PC-3 (cell line): ENCODE measurements around the gene GREB1L. TPM values are rescaled to one million over a fixed set of nuclear protein-coding genes. Genes with fewer than 3 reads are reported as not detected.
"Not testable (repeated sequence)": the region's sequence is repeated elsewhere in the genome, so short reads cannot be mapped to it uniquely, and the experiment has no call there.

ENCODE experiments used
- ATAC-seq: fragments of 200-7000 bp; cut with Tn5 transposase; 2 replicates; pipeline ENCODE4 v1.9.1; 2020; ENCODE audit warnings: mild to moderate bottlenecking, moderate library complexity
- BruUV-seq: library from RNA; stranded (reverse); fragments of 400-500 nt; replicated peaks from 2 replicates; lab custom pipeline; 2021; lab: Mats Ljungman, UMichigan
- CTCF ChIA-PET: fragments of 300-600 bp; sonication (Branson Sonifier 250); formaldehyde crosslinking; loops from one replicate; lab custom pipeline; 2022; ENCODE audit warnings: antibody characterized with exemption; lab: Charles Lee
- POLR2A ChIA-PET: fragments of 300-600 bp; sonication (Branson Sonifier 250); formaldehyde crosslinking; loops from one replicate; lab custom pipeline; 2022; ENCODE audit warnings: antibody characterized with exemption; ENCODE audit not compliant: unreplicated experiment; lab: Charles Lee
- DNase-seq: peaks from one replicate; pipeline ENCODE4 v3.0.0-alpha.2; 2015
- H2AFZ ChIP-seq: fragments of 300-600 bp; sonication (generic); 2 replicates; pipeline ENCODE4 v1.6.0; 2016; ENCODE audit warnings: antibody characterized with exemption, low read length
- H3F3A ChIP-seq: fragments of 300-600 bp; sonication (generic); one replicate; pipeline ENCODE4 v1.6.0; 2017; ENCODE audit warnings: antibody characterized with exemption, low read length, control low read depth, mild to moderate bottlenecking; ENCODE audit not compliant: unreplicated experiment
- H3K27ac ChIP-seq: fragments of 300-600 bp; sonication (generic); 2 replicates; pipeline ENCODE4 v1.5.1; 2016; ENCODE audit warnings: mild to moderate bottlenecking, low read length
- H3K27me3 ChIP-seq: fragments of 300-600 bp; sonication (generic); 2 replicates; pipeline ENCODE4 v1.6.1; 2016; ENCODE audit warnings: low read length, mixed read lengths
- H3K36me3 ChIP-seq: fragments of 300-600 bp; sonication (generic); 2 replicates; pipeline ENCODE4 v1.6.1; 2016; ENCODE audit warnings: low read depth, mixed run types, low read length, mixed read lengths
- H3K4me1 ChIP-seq: fragments of 300-600 bp; sonication (generic); 2 replicates; pipeline ENCODE4 v1.5.1; 2016; ENCODE audit warnings: low read length; ENCODE audit not compliant: insufficient read depth
- H3K4me2 ChIP-seq: fragments of 300-600 bp; sonication (generic); 2 replicates; pipeline ENCODE4 v1.6.0; 2016; ENCODE audit warnings: low read length
- H3K4me3 ChIP-seq: fragments of 300-600 bp; sonication (generic); 2 replicates; pipeline ENCODE4 v1.5.1; 2016; ENCODE audit warnings: mild to moderate bottlenecking, low read length, mixed read lengths
- H3K79me2 ChIP-seq: fragments of 300-600 bp; sonication (generic); 2 replicates; pipeline ENCODE4 v1.6.1; 2017; ENCODE audit warnings: low read length, mixed read lengths
- H3K9ac ChIP-seq: fragments of 300-600 bp; sonication (generic); 2 replicates; pipeline ENCODE4 v1.6.0; 2016; ENCODE audit warnings: mild to moderate bottlenecking, low read length
- H3K9me2 ChIP-seq: fragments of 300-600 bp; sonication (generic); replicated peaks from 2 replicates; pipeline ENCODE4 v1.6.1; 2016; ENCODE audit warnings: mixed run types, low read length, mixed read lengths
- H3K9me3 ChIP-seq: fragments of 300-600 bp; sonication (generic); 2 replicates; pipeline ENCODE4 v1.6.1; 2016; ENCODE audit warnings: low read length, mixed read lengths
- H4K20me1 ChIP-seq: fragments of 300-600 bp; sonication (generic); 2 replicates; pipeline ENCODE4 v1.6.1; 2016; ENCODE audit warnings: low read length, mixed read lengths
- EZH2 ChIP-seq: fragments of 300-600 bp; sonication (generic); IDR thresholded peaks from one replicate; pipeline ENCODE4 v1.6.1; 2017; ENCODE audit warnings: antibody characterized with exemption, mild to moderate bottlenecking, low read length; ENCODE audit not compliant: unreplicated experiment
- EZH2phosphoT487 ChIP-seq: fragments of 300-600 bp; sonication (generic); IDR thresholded peaks from 2 replicates; pipeline ENCODE4 v1.6.1; 2018; ENCODE audit warnings: mild to moderate bottlenecking, antibody characterized with exemption, low read length, borderline replicate concordance
- intact Hi-C: fragments of 100-400 bp; cut with micrococcal nuclease; formaldehyde crosslinking; loops from 2 replicates; pipeline ENCODE4 v1.9.0; 2023
- total RNA-seq: library from RNA; depleted of rRNA; stranded (reverse); fragments of >200 nt; gene quantifications from 2 replicates; pipeline ENCODE4 v1.2.3, GENCODE V29; 2014
- TF ChIP-seq, protein P1 (sequence below): fragments of 300-600 bp; sonication (generic); conservative IDR thresholded peaks from 2 replicates; pipeline ENCODE4 v1.5.1; 2017; ENCODE audit warnings: antibody characterized with exemption, low read depth, mild to moderate bottlenecking, low read length

Gene GREB1L
- total RNA-seq, 1 experiment from 2014 or later: 10.3 TPM

DNA sequence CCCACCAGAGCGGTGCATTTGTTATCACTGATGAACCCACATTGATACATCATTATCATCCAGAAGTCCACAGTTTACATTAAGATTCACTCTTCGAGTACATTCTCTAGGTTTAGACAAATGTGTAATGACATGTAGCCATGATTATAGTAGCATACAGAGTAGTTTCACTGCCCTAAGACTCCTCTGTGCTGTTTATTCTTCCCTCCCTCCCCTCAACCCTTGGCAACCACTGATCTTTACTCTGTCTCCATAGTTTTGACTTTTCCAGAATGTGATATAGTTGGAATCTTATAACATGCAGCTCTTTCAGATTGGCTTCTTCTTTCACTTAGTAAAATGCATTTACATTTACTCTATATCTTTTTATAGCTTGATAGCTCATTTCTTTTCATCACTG, 31.2 kb upstream of the GREB1L start:
- Histone ChIP-seq H3K27ac (no peak overlapping the region), H3K9ac (no peak overlapping the region), H3K9me3 (no peaks in the 10 kb centered on the region), H3K4me3 (no peak overlapping the region), H3K79me2 (no peaks in the 10 kb centered on the region), H3K4me1 (no peaks in the 10 kb centered on the region), H3K27me3 (no peaks in the 10 kb centered on the region), H4K20me1 (no peaks in the 10 kb centered on the region), H3K9me2 (no peaks in the 10 kb centered on the region), H3K36me3 (no peaks in the 10 kb centered on the region), H3F3A (no peaks in the 10 kb centered on the region), H3K4me2 (no peak overlapping the region), H2AFZ (no peak overlapping the region)
- intact Hi-C loops: no loop called here
- TF ChIP-seq EZH2phosphoT487 (no peak), EZH2 (no peak)
- TF ChIP-seq, protein P1, sequence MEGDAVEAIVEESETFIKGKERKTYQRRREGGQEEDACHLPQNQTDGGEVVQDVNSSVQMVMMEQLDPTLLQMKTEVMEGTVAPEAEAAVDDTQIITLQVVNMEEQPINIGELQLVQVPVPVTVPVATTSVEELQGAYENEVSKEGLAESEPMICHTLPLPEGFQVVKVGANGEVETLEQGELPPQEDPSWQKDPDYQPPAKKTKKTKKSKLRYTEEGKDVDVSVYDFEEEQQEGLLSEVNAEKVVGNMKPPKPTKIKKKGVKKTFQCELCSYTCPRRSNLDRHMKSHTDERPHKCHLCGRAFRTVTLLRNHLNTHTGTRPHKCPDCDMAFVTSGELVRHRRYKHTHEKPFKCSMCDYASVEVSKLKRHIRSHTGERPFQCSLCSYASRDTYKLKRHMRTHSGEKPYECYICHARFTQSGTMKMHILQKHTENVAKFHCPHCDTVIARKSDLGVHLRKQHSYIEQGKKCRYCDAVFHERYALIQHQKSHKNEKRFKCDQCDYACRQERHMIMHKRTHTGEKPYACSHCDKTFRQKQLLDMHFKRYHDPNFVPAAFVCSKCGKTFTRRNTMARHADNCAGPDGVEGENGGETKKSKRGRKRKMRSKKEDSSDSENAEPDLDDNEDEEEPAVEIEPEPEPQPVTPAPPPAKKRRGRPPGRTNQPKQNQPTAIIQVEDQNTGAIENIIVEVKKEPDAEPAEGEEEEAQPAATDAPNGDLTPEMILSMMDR: no peak
- ATAC-seq (no peak), DNase-seq (no peak)
- POLR2A ChIA-PET: no interaction called here
- BruUV-seq: no TSS peak
- CTCF ChIA-PET: no interaction called here

DNA sequence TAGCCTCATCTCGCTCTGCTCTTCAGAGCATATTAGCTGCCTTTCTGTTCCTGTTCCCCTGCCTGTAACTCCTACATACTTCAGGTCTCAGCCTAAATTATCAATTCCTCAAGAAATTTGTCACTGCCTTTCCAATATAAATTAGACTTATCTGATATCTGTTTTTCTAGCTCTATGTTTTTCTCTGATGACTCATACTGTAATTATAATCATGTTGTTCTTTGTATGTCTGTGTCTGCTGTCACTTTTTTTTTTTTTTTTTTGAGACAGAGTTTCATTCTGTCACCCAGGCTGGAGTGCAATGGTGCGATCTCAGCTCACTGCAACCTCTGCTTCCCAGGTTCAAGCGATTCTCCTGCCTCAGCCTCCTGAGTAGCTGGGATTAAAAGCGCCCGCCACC, 27.6 kb upstream of the GREB1L start:
- CTCF ChIA-PET, H3K4me1 ChIP-seq, H3K9me2 ChIP-seq, H4K20me1 ChIP-seq, ATAC-seq, H3K4me3 ChIP-seq, BruUV-seq, H3F3A ChIP-seq, H3K27ac ChIP-seq, H2AFZ ChIP-seq, H3K79me2 ChIP-seq, POLR2A ChIA-PET, intact Hi-C loops, H3K9me3 ChIP-seq, H3K27me3 ChIP-seq, H3K9ac ChIP-seq, DNase-seq, H3K36me3 ChIP-seq, H3K4me2 ChIP-seq: not testable (repeated sequence)

DNA sequence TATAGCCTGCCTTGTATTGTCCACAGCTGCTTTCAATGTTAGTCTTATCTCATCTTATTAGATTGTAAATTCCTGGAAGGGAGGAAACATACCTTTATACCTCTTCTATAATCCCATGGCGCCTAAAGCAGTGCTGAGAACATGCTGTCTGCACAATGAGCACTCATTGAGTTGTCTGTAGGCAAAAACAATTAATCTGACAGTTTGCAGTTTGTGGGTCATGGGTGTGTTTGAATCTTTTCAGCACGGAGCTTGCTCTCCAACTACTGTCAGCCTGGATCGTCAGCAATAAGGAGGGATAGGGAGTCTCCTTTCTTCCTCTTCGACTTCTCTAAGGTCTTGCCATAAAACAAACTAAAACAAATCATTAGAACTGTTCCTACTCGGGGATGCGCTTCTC, 26.5 kb upstream of the GREB1L start:
- Histone ChIP-seq H3F3A (no peaks in the 10 kb centered on the region), H3K4me2 (no peak overlapping the region), H2AFZ (no peak overlapping the region), H3K9ac (no peak overlapping the region), H3K79me2 (no peaks in the 10 kb centered on the region), H3K27ac (no peak overlapping the region), H3K4me3 (no peak overlapping the region), H3K9me3 (no peaks in the 10 kb centered on the region), H4K20me1 (no peaks in the 10 kb centered on the region), H3K36me3 (no peaks in the 10 kb centered on the region), H3K9me2 (no peaks in the 10 kb centered on the region), H3K4me1 (no peaks in the 10 kb centered on the region), H3K27me3 (no peaks in the 10 kb centered on the region)
- no peak for TF ChIP-seq EZH2phosphoT487
- TF ChIP-seq, protein P1: no peak
- no peak for TF ChIP-seq EZH2
- ChIA-PET CTCF (no interaction called here), POLR2A (no interaction called here)
- ATAC-seq: no peak
- intact Hi-C loops: no loop called here
- DNase-seq: no peak
- no TSS peak for BruUV-seq
